ENCODE measurements around the gene THRAP3. TPM values are rescaled to one million over a fixed set of nuclear protein-coding genes. Genes with fewer than 3 reads are reported as not detected.
A peak's percentile ranks its signal among the peaks of the same experiment; 100 is the strongest.
"Not testable (repeated sequence)": the region's sequence is repeated elsewhere in the genome, so short reads cannot be mapped to it uniquely, and the experiment has no call there.

Gene THRAP3
- total and polyA plus RNA-seq, 7 donors = 25.4 to 104 (median 77.8) TPM

GRCh38 chr1:36239941-36240637, 15.8 kb downstream of the THRAP3 start:
- TF ChIP-seq, protein P1, sequence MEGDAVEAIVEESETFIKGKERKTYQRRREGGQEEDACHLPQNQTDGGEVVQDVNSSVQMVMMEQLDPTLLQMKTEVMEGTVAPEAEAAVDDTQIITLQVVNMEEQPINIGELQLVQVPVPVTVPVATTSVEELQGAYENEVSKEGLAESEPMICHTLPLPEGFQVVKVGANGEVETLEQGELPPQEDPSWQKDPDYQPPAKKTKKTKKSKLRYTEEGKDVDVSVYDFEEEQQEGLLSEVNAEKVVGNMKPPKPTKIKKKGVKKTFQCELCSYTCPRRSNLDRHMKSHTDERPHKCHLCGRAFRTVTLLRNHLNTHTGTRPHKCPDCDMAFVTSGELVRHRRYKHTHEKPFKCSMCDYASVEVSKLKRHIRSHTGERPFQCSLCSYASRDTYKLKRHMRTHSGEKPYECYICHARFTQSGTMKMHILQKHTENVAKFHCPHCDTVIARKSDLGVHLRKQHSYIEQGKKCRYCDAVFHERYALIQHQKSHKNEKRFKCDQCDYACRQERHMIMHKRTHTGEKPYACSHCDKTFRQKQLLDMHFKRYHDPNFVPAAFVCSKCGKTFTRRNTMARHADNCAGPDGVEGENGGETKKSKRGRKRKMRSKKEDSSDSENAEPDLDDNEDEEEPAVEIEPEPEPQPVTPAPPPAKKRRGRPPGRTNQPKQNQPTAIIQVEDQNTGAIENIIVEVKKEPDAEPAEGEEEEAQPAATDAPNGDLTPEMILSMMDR (IDR thresholded peaks at IDR 0.05) = no peak
- TF ChIP-seq POLR2AphosphoS5 (IDR thresholded peaks at IDR 0.05) = peak in 2 of 4 donors; percentile 18 to 27
- no peak for TF ChIP-seq EP300 (IDR thresholded peaks at IDR 0.05)
- no peak for TF ChIP-seq POLR2A (IDR thresholded peaks at IDR 0.05)
- Histone ChIP-seq H3K4me3 (no peak overlapping the region), H3K27me3 (no peaks in the 10 kb centered on the region), H3K27ac (peak overlapping the region; percentile 42 to 60 (median 54)), H3K9me3 (no peaks in the 10 kb centered on the region), H3K4me1 (peaks cover 0 to 67% (median 47%) of the 10 kb centered on the region in 4 donors), H3K36me3 (peaks cover 0 to 10% (median 5%) of the 10 kb centered on the region in 4 donors)
- intact Hi-C loops (cut with DNase I) = no loop called here
- WGBS, 2 donors = 52 to 58% methylated on average over 4 of the region's 4 CpGs
- DNase-seq = no peak

DNA sequence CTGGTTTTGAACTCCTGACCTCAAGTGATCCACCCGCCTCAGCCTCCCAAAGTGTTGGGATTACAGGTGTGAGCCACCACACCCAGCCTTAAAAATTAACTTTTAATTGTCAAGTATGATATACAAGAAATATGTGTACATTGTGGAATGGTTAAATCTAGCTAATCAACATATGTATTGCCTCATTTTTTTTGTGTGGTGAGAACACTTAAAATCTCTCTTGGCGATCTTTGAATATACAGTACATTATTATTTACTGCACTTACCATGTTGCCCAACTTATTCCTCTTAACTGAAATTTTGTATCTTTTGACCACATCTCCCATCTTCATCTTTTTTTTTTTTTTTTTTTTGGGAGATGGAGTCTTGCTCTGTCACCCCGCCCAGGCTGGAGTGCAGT, 23.3 kb downstream of the THRAP3 start:
- 82 to 92% methylated on average over 3 of the region's 3 CpGs for WGBS, 2 donors
- no peak for DNase-seq
- peak overlapping the region; percentile 47 to 83 (median 68) for H3K27ac ChIP-seq
- no peaks in the 10 kb centered on the region for H3K9me3 ChIP-seq
- H3K27me3 ChIP-seq = no peaks in the 10 kb centered on the region
- H3K4me3 ChIP-seq = no peak overlapping the region
- no peaks in the 10 kb centered on the region for H3K36me3 ChIP-seq
- TF ChIP-seq EP300 (IDR thresholded peaks at IDR 0.05) (no peak), POLR2AphosphoS5 (IDR thresholded peaks at IDR 0.05) (no peak), POLR2A (IDR thresholded peaks at IDR 0.05) (no peak)
- TF ChIP-seq, protein P1 (IDR thresholded peaks at IDR 0.05) = no peak
- peaks cover 0 to 69% (median 62%) of the 10 kb centered on the region in 4 donors for H3K4me1 ChIP-seq
- intact Hi-C loops (cut with DNase I) = no loop called here

DNA sequence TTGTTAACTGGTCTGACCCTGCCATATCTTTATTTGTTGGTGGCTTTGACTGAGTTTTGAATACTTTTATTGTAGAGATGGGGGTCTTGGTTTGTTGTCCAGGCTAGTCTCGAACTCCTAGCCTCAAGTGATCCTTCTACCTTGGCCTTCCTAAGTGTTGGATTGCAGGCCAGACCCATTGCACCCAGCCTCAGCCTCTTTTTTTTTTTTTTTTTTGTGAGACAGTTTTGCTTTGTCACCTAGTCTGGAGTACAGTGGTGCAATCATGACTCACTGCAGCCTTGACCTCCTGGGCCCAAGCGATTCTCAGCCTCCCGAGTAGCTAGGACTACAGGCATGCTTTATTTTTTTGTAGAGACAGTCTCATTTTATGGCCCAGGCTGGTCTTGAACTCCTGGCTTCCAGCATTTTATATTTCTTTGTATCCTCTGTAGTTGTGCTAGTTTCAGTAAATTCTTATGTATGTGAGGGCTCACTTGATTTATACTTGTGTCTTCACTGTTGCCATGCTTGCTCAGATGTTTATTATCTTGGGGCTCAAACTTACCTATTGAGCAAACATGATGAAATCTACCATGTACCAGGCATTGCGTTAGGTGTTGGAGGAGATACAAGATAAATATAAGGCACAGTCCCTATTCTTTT, 24.1 kb downstream of the THRAP3 start:
- Histone ChIP-seq H3K9me3 (no peaks in the 10 kb centered on the region), H3K4me1 (peaks cover 0 to 77% (median 67%) of the 10 kb centered on the region in 4 donors), H3K4me3 (no peak overlapping the region), H3K27ac (peak overlapping the region; percentile 47 to 83 (median 68)), H3K36me3 (no peaks in the 10 kb centered on the region), H3K27me3 (no peaks in the 10 kb centered on the region)
- 50 to 65% methylated on average over 4 of the region's 4 CpGs for WGBS, 2 donors
- intact Hi-C loops (cut with DNase I) = loop anchor here (1.0 kb wide), 1 partner anchor 24 kb away; the partner anchor contains the start of gene THRAP3
- DNase-seq = peak; percentile 90
- TF ChIP-seq POLR2AphosphoS5 (IDR thresholded peaks at IDR 0.05) = peak in 3 of 4 donors; percentile 18 to 51 (median 35)
- no peak for TF ChIP-seq EP300 (IDR thresholded peaks at IDR 0.05)

- H3K9me3 ChIP-seq = no peaks in the 10 kb centered on the region
- peaks cover 0 to 85% (median 67%) of the 10 kb centered on the region in 4 donors for H3K4me1 ChIP-seq
- TF ChIP-seq, protein P1 (IDR thresholded peaks at IDR 0.05) = no peak
- H3K27ac ChIP-seq = peak overlapping the region in 3 of 4 donors; percentile 0 to 20 (median 17)
- H3K36me3 ChIP-seq = no peaks in the 10 kb centered on the region
- no peak for DNase-seq
- intact Hi-C loops (cut with DNase I) = no loop called here
- WGBS, 2 donors = 87 to 91% methylated on average over 9 of the region's 9 CpGs
- no peak overlapping the region for H3K4me3 ChIP-seq
- no peaks in the 10 kb centered on the region for H3K27me3 ChIP-seq
These were observed 27.7 kb downstream of the THRAP3 start for GRCh38 chr1:36251794-36252481.

GRCh38 chr1:36252482-36252824, 28.2 kb downstream of the THRAP3 start:
- DNase-seq; H3K9me3 ChIP-seq; H3K4me3 ChIP-seq; H3K27me3 ChIP-seq; H3K36me3 ChIP-seq; intact Hi-C loops (cut with DNase I): not testable (repeated sequence)
- Histone ChIP-seq H3K27ac (peak overlapping the region; percentile 0 to 20 (median 14)), H3K4me1 (peaks cover 0 to 85% (median 72%) of the 10 kb centered on the region in 4 donors)
- WGBS, 2 donors = 94 to 95% methylated on average over 6 of the region's 6 CpGs

Measured in sigmoid colon (tissue), 7 donors.